Measurements from ENCODE around the gene OR9Q1. TPM values are rescaled to one million over a fixed set of nuclear protein-coding genes. Genes with fewer than 3 reads are reported as not detected.

OR9Q1 gene
- total and polyA plus RNA-seq, 2 of the 4 experiments (the other 2 are of a cell fraction) = not detected

- Histone ChIP-seq H3K4me1 (ENCODE audit: control insufficient read depth, insufficient read depth, low read length) (no peaks in the 10 kb centered on the region), H3K9me3 (ENCODE audit: control insufficient read depth, insufficient read depth, low read length) (no peaks in the 10 kb centered on the region), H2AFZ (replicated peaks; ENCODE audit: low read length, poor library complexity) (no peak overlapping the region), H3K4me2 (ENCODE audit: low read depth, low read length) (no peak overlapping the region), H3K4me3 (ENCODE audit: insufficient read depth, low read depth, low read length) (no peak overlapping the region), H3K79me1 (ENCODE audit: low read depth in 1 of 2, low read length in 2 of 2) (no peaks in the 10 kb centered on the region), H4K20me1 (ENCODE audit: insufficient read depth, low read length) (no peaks in the 10 kb centered on the region), H3K23ac (ENCODE audit: low read depth, low read length) (no peak overlapping the region; the same call in 1 of the 2 replicates), H3K9me1 (ENCODE audit: insufficient read depth, low read length) (no peaks in the 10 kb centered on the region), H2BK15ac (ENCODE audit: low read depth, low read length) (no peak overlapping the region), H3K56ac (ENCODE audit: extremely low read depth, insufficient read depth, low read length) (no peak overlapping the region), H4K91ac (ENCODE audit: insufficient read depth, low read depth, low read length) (no peak overlapping the region), H2BK120ac (ENCODE audit: low read depth, low read length) (no peak overlapping the region), H3K14ac (replicated peaks; ENCODE audit: low read depth, low read length) (no peak overlapping the region), H3K4ac (ENCODE audit: low read depth, low read length) (no peak overlapping the region), H4K5ac (ENCODE audit: low read depth, low read length) (no peak overlapping the region), H4K8ac (ENCODE audit: low read depth in 2 of 2, low read length in 2 of 2) (no peak overlapping the region), H2AK9ac (replicated peaks; ENCODE audit: low read depth, low read length, poor library complexity) (no peak overlapping the region), H2BK5ac (ENCODE audit: low read depth, low read length, poor library complexity, severe bottlenecking) (no peak overlapping the region), H3K27ac (ENCODE audit: insufficient read depth, low read length) (no peak overlapping the region), H3K18ac (ENCODE audit: low read depth, low read length) (no peak overlapping the region), H3K27me3 (ENCODE audit: control insufficient read depth, insufficient read depth, low read length) (no peaks in the 10 kb centered on the region), H3K36me3 (ENCODE audit: control insufficient read depth, insufficient read depth, low read length) (no peaks in the 10 kb centered on the region), H2AK5ac (ENCODE audit: low read depth, low read length) (no peak overlapping the region), H2BK20ac (ENCODE audit: low read depth, low read length) (no peak overlapping the region), H3K9ac (ENCODE audit: low read depth, low read length) (no peak overlapping the region)
- WGBS, 2 experiments (ENCODE audit: extremely low coverage in 2 of 2, insufficient read length in 1 of 2) = no CpG with 5 or more reads among the region's 1 CpG
- BruUV-seq (replicated peaks) = no TSS peak
- dilution Hi-C loops (cut with HindIII; ENCODE audit: low sequenced_read_pairs, unreplicated experiment) = no loop called here
- ChIA-PET POLR2A (ENCODE audit: unreplicated experiment) (no interaction called here), CTCF (no interaction called here)
- DNase-seq = no peak
- ATAC-seq (ENCODE audit: low read depth) = no peak
- TF ChIP-seq RCOR1 (IDR thresholded peaks at IDR 0.05; ENCODE audit: insufficient replicate concordance, low read length) (no peak), NFE2L2 (IDR thresholded peaks at IDR 0.05; ENCODE audit: low read depth, low read length) (no peak), POLR2A (IDR thresholded peaks at IDR 0.05; ENCODE audit: low read depth, low read length) (no peak), SMC3 (IDR thresholded peaks at IDR 0.05; ENCODE audit: low read depth, low read length) (no peak), CHD1 (IDR thresholded peaks at IDR 0.05; ENCODE audit: low read depth, low read length) (no peak), MAZ (IDR thresholded peaks at IDR 0.05; ENCODE audit: borderline replicate concordance, low read depth, low read length) (no peak), USF2 (IDR thresholded peaks at IDR 0.05; ENCODE audit: low read depth, low read length) (no peak)
- intact Hi-C loops (cut with micrococcal nuclease) = no loop called here
- in situ Hi-C loops (cut with MboI; ENCODE audit: low sequenced_read_pairs) = no loop called here
These were observed 110.5 kb downstream of the OR9Q1 start for GRCh38 chr11:58134151-58134550.
